HG03521 (cell line): Measurements from ENCODE around the gene NAALADL2.

ENCODE experiments used
- ATAC-seq: cut with Tn5 transposase; IDR thresholded peaks from one replicate; pipeline ENCODE4 v1.9.1; 2021; ENCODE audit warnings: mild to moderate bottlenecking, moderate library complexity; ENCODE audit not compliant: unreplicated experiment

NAALADL2 gene

GRCh38 chr3:174959556-174960065 is 100.5 kb downstream of the NAALADL2 start:
- no peak for ATAC-seq

GRCh38 chr3:174960898-174961297 is 101.8 kb downstream of the NAALADL2 start:
- no peak for ATAC-seq

DNA sequence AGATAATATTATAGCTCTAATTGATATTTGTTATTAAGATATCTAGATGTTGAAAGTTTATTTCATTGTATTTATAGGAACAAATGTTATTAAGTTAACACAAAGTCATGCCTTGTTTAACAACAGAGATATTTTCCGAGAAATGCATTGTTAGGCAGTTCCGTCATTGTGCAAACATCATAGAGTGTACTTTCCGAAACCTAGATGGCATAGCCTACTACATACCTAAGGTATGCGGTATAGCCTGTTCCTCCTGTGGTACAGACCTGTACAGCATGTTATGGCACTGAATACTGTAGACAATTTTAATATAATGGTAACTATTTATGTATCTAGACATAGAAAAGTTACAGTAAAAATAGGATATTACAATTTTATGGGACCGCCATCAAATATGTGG is 114.3 kb downstream of the NAALADL2 start:
- no peak for ATAC-seq

GRCh38 chr3:174986685-174987084 is 127.6 kb downstream of the NAALADL2 start:
- ATAC-seq, result no peak

GRCh38 chr3:175001091-175001490 is 142.0 kb downstream of the NAALADL2 start:
- ATAC-seq, result no peak

DNA sequence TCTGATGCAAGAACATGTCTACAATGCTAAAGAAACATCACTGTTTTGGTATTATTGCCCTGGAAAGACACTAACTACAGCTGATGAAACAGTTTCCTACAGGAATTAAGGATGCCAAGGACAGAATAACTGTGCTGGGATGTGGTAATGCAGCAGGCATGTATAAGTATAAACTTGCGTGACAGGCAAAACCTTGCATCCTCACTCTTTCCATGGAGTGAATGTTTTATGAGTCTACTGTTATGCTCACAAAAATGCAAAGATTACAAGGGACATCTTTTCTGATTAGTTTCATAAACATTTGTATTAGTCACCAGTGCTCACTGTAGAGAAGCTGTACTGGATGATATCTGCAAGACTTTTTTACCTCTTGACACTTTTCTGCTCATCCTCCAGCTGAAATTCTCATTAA is 143.6 kb downstream of the NAALADL2 start:
- ATAC-seq, result no peak

DNA sequence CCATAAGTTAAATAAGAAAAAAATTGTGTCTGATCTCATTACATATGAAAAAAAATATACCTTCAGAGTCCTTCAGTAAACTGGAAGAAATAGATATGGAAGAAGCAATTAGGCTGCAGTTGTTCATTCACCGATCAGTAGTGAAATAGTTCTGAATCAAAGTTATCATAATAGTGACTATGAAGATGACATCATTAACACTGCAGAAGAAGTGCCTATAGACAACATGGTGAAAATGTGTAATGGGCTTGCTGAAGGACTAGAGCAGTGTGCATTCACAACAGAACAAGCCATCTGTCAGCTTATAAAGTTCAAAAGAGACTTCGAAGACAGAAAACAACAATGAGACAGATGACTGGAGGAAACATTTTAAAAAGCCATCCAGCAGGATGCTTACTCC is 144.5 kb downstream of the NAALADL2 start:
- no peak for ATAC-seq

DNA sequence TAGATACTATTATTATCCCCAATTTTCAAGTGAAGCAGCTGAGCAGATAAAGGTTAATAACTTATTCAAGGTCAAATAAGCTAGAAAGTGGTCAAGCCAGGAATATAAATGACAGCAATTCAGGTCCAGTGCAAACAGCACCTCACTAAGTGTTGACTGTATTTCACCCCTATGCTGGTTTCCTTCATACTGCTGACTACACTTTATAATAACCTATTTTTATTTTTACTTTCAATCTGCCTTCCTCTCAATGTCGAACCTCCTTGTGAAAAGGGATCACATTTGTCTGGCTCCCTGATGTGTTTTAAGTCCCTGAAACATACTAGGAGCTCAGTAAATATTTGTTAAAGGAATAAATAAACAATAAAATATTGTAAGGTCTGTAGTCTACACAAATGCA is 146.1 kb downstream of the NAALADL2 start:
- ATAC-seq, result no peak

DNA sequence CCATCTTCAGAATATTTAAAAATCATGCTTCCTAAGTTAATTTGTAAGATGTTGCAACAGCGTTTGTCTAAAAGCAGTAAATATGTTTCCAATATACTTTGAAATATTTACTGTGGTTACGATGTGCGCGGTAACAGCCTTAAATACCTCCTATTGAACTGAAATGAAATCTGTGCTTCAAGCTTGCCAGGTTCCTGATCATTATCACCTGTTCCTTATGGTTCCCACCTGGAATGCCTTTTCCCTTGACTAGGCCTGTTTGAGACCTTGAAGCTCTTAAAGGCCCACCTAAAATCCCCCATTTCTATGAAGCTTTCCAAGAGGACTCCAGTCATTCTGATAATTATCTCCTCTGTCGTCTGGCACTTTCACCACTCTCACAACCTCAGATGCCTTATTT is 146.7 kb downstream of the NAALADL2 start:
- no peak for ATAC-seq

DNA sequence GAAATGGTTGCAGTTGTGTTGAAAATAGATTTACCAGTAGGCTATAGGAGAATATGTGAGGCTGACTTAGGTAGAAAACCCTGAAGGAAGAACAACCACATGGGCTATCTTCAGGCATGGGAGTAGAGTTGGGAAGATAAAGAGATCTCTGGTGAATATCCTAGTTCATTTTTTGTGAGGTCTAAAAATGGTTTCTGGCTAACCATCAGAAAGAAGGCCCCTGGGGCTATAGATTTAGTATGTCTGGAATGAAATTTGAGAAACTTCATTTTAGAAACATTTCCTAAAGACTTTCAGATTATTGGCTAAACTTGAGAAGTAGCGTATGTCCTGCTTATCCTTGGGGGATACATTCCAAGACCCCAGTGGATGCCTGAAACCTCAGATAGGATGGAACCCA is 148.2 kb downstream of the NAALADL2 start:
- ATAC-seq, result no peak

DNA sequence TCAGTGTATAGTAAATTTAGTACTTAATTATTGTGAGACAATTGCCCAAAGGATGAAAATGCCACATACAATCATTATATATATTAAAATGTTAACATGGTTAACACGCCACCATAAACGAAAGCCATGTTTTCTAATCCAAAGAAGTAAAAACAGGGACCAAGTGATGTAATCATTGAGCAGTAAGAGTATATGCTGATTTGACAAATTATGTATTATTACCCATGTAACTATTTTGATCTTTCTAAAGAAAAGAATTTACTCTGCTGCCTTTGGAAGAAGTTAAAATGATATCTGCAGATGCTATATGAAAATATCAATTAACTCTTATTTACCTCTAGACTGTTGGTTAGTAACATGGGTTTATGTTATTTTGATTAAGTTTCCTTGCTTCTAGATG is 150.2 kb downstream of the NAALADL2 start:
- no peak for ATAC-seq

DNA sequence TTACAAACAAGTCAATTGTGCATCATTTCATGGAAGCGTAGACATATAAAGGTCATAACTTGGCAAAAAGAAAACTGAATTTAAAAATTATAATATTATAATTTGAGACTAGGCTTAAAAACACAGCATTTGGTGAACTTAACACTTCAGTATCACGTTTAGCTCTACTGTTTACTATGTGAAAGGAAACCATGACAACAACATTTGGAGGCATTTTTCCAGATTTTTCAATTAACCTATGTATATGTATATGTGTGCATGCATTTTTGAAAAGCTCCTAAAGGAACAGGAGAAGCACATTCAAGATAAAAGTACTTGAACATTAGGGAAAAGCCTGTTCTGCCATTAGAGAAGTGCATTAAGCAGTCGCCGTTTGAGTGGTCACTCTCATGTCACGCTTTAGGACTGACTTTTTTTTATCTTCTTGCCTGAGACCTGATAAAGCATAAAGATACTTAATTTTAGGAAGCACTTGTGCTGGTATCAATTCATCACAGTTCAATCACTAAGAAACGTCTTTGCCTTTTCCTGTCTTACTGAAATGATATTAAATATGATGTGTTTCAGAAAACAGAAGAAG is 156.0 kb downstream of the NAALADL2 start:
- no peak for ATAC-seq

GRCh38 chr3:175018946-175019727 is 160.0 kb downstream of the NAALADL2 start:
- ATAC-seq, result no peak

- no peak for ATAC-seq
These were observed 161.0 kb downstream of the NAALADL2 start for GRCh38 chr3:175020101-175020500.

GRCh38 chr3:175029828-175030227 is 170.7 kb downstream of the NAALADL2 start:
- ATAC-seq, result no peak

DNA sequence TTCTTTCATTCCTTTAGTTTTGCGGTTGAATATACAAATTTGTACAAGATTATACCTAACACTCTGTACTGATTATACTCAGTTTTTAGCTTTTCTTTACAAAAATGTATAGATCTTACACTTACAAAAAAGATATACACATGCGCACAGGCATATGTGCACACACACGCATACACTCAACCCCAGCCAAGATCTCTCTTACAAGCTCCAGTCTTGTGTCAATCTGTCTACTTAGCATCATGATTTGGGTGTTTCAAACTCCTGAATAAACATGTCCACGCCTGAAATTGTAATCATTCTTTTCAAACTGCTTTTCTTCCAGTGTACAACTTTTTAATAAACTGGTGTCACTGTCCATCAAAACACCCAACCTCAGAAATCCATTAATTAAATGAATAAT is 180.7 kb downstream of the NAALADL2 start:
- no peak for ATAC-seq

GRCh38 chr3:175041369-175041768 is 182.2 kb downstream of the NAALADL2 start:
- no peak for ATAC-seq

- ATAC-seq, result no peak
These were observed 187.5 kb downstream of the NAALADL2 start for GRCh38 chr3:175046601-175047000.

GRCh38 chr3:175047786-175048185 is 188.7 kb downstream of the NAALADL2 start:
- ATAC-seq, result no peak

GRCh38 chr3:175057401-175057800 is 198.3 kb downstream of the NAALADL2 start:
- ATAC-seq, result no peak

DNA sequence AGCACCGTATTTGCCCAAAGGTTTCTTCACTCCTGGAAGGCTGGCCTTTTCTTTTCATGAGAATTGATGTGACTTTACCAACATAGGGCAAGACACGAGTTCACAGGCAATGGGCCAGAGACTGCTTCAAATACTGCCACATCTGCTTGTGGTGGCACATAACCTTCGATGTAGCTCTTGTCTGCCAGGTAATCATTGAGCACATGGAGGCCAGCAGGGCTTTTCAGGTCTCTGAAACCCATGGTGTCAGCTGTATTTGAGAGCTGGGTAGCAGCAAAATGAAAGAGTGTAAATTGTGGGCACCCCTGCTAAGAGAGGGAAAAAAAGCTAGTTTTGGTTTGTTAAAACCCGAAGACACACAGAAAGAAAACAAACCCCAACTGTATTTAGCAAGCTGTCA is 200.7 kb downstream of the NAALADL2 start:
- no peak for ATAC-seq

- ATAC-seq, result no peak
These were observed 206.4 kb downstream of the NAALADL2 start for GRCh38 chr3:175065497-175065896.
